HG03457 (cell line): Measurements from ENCODE around the gene ERVW-1.

Experiments
- ATAC-seq: cut with Tn5 transposase; IDR thresholded peaks from one replicate; pipeline ENCODE4 v1.9.1; 2021; ENCODE audit warnings: moderate number of reproducible peaks; ENCODE audit not compliant: unreplicated experiment

The ERVW-1 gene

DNA sequence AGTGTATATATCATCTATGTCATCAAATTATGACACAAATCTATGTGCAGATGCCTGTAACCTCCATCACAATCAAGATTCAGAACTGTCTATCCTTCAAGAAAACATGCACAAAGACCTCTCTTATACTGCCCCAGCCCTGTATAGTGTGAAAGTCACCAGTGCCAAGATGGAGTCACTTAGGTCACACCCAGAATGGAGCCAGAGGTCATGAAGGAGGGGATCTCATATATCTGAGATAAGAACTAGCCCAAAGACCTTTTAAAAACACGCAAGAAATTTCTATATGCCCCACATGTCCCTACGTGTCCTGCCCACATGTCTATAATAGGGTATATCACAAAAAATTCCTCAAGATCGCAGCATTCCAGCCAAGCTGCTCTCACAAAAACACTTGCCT lies 50.6 kb downstream of the ERVW-1 start:
- no peak for ATAC-seq

GRCh38 chr7:92425311-92425947 lies 52.3 kb downstream of the ERVW-1 start:
- ATAC-seq = no peak

DNA sequence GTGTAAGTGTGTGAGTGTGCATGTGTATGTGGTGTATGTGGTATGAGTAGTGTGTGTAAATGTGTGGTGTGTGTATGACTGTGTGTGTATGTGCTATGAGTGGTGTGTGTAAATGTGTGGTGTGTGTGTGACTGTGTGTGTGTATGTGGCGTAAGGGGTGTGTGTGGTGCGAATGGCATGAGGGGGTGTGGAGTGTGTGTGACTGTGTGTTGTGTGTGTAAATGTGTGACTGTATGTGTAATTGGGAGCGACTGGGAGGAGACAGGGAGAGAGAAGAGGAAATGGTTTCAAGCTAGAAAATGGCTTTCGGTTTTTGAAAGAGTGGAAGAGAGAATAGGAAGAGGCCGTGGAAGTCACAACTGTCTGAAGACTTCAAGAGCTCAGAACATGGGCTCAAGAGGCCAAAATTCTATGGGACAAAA lies 54.0 kb downstream of the ERVW-1 start:
- ATAC-seq = no peak

DNA sequence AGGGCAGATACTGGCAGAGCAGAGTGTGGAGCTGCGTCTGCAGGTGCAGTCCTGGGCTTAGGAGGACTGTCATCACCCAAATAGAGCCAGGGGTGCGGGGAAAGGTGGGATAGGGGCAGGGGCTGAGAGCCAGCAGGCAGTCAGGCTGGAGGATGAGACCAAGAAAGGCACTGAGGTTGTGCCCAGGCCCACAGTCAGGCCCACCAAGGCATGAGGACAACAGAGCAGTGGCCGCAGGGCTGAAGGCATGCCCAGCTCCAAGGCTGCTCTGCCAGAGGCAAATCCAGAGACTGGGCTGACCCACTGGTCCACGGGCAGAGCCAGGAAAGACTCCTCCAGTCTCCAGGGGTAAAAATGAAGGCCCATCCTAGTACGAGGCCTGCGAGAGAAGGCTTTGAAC lies 54.8 kb downstream of the ERVW-1 start:
- no peak for ATAC-seq

DNA sequence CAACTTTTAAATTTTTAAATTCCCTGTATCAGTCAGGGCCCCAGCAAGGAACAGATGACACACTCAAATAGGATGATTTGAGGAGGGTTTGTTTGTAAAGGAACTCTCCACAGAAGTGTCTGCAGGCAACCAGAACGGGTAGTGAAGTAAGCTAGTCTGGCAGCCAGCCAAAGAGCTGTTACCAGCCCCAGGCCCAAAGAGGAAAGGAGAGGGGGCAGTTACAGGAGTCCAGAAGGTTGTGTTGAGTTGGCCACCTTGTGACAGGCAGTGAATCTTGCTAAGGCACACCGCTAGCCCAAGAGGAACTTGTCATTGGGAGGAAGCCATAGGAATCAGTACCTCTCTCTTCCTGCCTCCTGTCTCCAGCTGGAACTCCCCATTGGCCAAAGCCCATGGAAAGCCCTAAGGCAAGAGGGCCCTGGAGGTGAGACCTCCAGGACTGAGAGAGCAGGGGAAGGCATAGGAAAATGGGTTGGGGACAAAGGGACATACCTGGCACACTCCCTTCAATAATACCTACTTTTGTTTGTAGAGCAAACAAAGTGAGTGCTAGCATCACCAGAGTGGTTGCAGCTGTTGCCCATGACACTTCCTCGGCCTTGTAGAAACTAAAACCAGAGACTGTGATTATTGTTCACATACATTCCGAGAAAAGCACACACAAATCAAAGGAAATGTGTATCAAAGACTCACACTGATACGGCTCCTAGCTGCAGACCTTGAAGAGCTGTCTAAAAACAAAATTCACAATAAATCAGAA lies 55.9 kb downstream of the ERVW-1 start:
- ATAC-seq = no peak
